Measurements from ENCODE around the gene COPZ2. TPM values are rescaled to one million over a fixed set of nuclear protein-coding genes. Genes with fewer than 3 reads are reported as not detected.

COPZ2 gene
- total RNA-seq, 2 donors from 2014 or later: 18.1 to 18.5 TPM

GRCh38 chr17:48059125-48059668, 21.6 kb upstream of the COPZ2 start:
- Histone ChIP-seq H3K9me3 (no peaks in the 10 kb centered on the region), H3K4me3 (no peak overlapping the region), H3K4me1 (replicated peaks) (peaks cover 8% of the 10 kb centered on the region), H3K27ac (no peak overlapping the region), H3K27me3 (replicated peaks; ENCODE audit: insufficient read depth) (no peaks in the 10 kb centered on the region), H3K36me3 (peaks cover 0 to 35% of the 10 kb centered on the region in 2 donors)
- intact Hi-C loops (cut with DNase I): no loop called here
- no peak for DNase-seq (ENCODE audit: low spot score)
- no peak for TF ChIP-seq POLR2A (IDR thresholded peaks at IDR 0.05)
- TF ChIP-seq POLR2AphosphoS5 (IDR thresholded peaks at IDR 0.05): no peak
- TF ChIP-seq, protein P1, sequence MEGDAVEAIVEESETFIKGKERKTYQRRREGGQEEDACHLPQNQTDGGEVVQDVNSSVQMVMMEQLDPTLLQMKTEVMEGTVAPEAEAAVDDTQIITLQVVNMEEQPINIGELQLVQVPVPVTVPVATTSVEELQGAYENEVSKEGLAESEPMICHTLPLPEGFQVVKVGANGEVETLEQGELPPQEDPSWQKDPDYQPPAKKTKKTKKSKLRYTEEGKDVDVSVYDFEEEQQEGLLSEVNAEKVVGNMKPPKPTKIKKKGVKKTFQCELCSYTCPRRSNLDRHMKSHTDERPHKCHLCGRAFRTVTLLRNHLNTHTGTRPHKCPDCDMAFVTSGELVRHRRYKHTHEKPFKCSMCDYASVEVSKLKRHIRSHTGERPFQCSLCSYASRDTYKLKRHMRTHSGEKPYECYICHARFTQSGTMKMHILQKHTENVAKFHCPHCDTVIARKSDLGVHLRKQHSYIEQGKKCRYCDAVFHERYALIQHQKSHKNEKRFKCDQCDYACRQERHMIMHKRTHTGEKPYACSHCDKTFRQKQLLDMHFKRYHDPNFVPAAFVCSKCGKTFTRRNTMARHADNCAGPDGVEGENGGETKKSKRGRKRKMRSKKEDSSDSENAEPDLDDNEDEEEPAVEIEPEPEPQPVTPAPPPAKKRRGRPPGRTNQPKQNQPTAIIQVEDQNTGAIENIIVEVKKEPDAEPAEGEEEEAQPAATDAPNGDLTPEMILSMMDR (IDR thresholded peaks at IDR 0.05): no peak
- WGBS: 93% methylated on average over 29 of the region's 32 CpGs

- H3K9me3 ChIP-seq: no peaks in the 10 kb centered on the region
- H3K4me1 ChIP-seq (replicated peaks): peaks cover 8% of the 10 kb centered on the region
- H3K36me3 ChIP-seq: peaks cover 0 to 35% of the 10 kb centered on the region in 2 donors
- DNase-seq (ENCODE audit: low spot score): no peak
- no peak overlapping the region for H3K4me3 ChIP-seq
- intact Hi-C loops (cut with DNase I): no loop called here
- H3K27me3 ChIP-seq (replicated peaks; ENCODE audit: insufficient read depth): no peaks in the 10 kb centered on the region
- H3K27ac ChIP-seq: no peak overlapping the region
- TF ChIP-seq, protein P1 (IDR thresholded peaks at IDR 0.05): no peak
- no peak for TF ChIP-seq POLR2A (IDR thresholded peaks at IDR 0.05)
- no peak for TF ChIP-seq POLR2AphosphoS5 (IDR thresholded peaks at IDR 0.05)
- WGBS: 88% methylated on average over 11 of the region's 11 CpGs
Measured at GRCh38 chr17:48058393-48059124, 21.0 kb upstream of the COPZ2 start.

GRCh38 chr17:48057626-48058025, 20.0 kb upstream of the COPZ2 start:
- Histone ChIP-seq H3K4me3 (no peak overlapping the region), H3K27me3 (replicated peaks; ENCODE audit: insufficient read depth) (no peaks in the 10 kb centered on the region), H3K4me1 (replicated peaks) (peaks cover 15% of the 10 kb centered on the region), H3K27ac (no peak overlapping the region), H3K9me3 (no peaks in the 10 kb centered on the region), H3K36me3 (peaks cover 0 to 35% of the 10 kb centered on the region in 2 donors)
- 66% methylated on average over 4 of the region's 4 CpGs for WGBS
- no peak for DNase-seq (ENCODE audit: low spot score)
- intact Hi-C loops (cut with DNase I): no loop called here
- TF ChIP-seq POLR2AphosphoS5 (IDR thresholded peaks at IDR 0.05) (no peak), POLR2A (IDR thresholded peaks at IDR 0.05) (no peak)
- TF ChIP-seq, protein P1 (IDR thresholded peaks at IDR 0.05): no peak

GRCh38 chr17:48056879-48057278, 19.3 kb upstream of the COPZ2 start:
- Histone ChIP-seq H3K27ac (no peak overlapping the region), H3K4me1 (replicated peaks) (peaks cover 20% of the 10 kb centered on the region), H3K27me3 (replicated peaks; ENCODE audit: insufficient read depth) (no peaks in the 10 kb centered on the region), H3K4me3 (no peak overlapping the region), H3K9me3 (no peaks in the 10 kb centered on the region), H3K36me3 (peaks cover 0 to 35% of the 10 kb centered on the region in 2 donors)
- no peak for TF ChIP-seq POLR2A (IDR thresholded peaks at IDR 0.05)
- TF ChIP-seq, protein P1 (IDR thresholded peaks at IDR 0.05): no peak
- no peak for TF ChIP-seq POLR2AphosphoS5 (IDR thresholded peaks at IDR 0.05)
- DNase-seq (ENCODE audit: low spot score): no peak
- intact Hi-C loops (cut with DNase I): no loop called here
- 55% methylated on average over 2 of the region's 2 CpGs for WGBS
